B cell (primary cell): ENCODE results near the gene INHBA. TPM values are rescaled to one million over a fixed set of nuclear protein-coding genes. Genes with fewer than 3 reads are reported as not detected.

Experiments
- ATAC-seq: fragments of 200-7000 bp; cut with Tn5 transposase; one replicate; pipeline ENCODE4 v1.10.0; 2021; ENCODE audit warnings: low read depth, mild to moderate bottlenecking, moderate number of reproducible peaks, moderate library complexity
- CTCF ChIA-PET: fragments of 350-600 bp; sonication (Branson Sonifier 250); formaldehyde crosslinking; loops from one replicate; lab custom pipeline; 2021; ENCODE audit warnings: antibody characterized with exemption, inconsistent platforms; lab: Charles Lee
- POLR2A ChIA-PET: fragments of 350-600 bp; sonication (Branson Sonifier 250); formaldehyde crosslinking; loops from one replicate; lab custom pipeline; 2021; ENCODE audit warnings: antibody characterized with exemption; lab: Charles Lee
- DNase-seq: peaks from one replicate; pipeline ENCODE4 v3.0.0; 2013
- H2AFZ ChIP-seq: 2 replicates; pipeline ENCODE4 v1.6.1; 2012; ENCODE audit warnings: mild to moderate bottlenecking, low read depth, low read length; ENCODE audit not compliant: insufficient read depth, poor library complexity, severe bottlenecking
- H3K27ac ChIP-seq, 2 donors: 1 replicate in 1 of 2; 2 replicates in 1 of 2; pipeline ENCODE4 v1.5.1; 2012 to 2013; ENCODE audit warnings: low read length in 2 of 2, mild to moderate bottlenecking in 2 of 2, moderate library complexity in 1 of 2
- H3K27me3 ChIP-seq, 4 experiments: fragments of 200-600 bp in 1 of 4; sonication (generic) in 1 of 4; replicated peaks in 1 of 4; 1 replicate in 2 of 4; 2 replicates in 2 of 4; pipeline versions ENCODE4 v1.6.1 to v1.7.0; 2013 to 2016; ENCODE audit warnings: low read length in 3 of 4, mild to moderate bottlenecking in 2 of 4, mixed read lengths in 1 of 4, moderate library complexity in 1 of 4; ENCODE audit not compliant: insufficient read depth in 4 of 4, control insufficient read depth in 3 of 4; ENCODE audit errors: control extremely low read depth in 1 of 4
- H3K36me3 ChIP-seq, 2 experiments: replicated peaks in 1 of 2; 1 replicate in 1 of 2; 2 replicates in 1 of 2; pipeline versions ENCODE4 v1.6.1 to v1.7.1; 2013; ENCODE audit warnings: low read length in 1 of 2; ENCODE audit not compliant: insufficient read depth in 2 of 2, control insufficient read depth in 1 of 2; ENCODE audit errors: control extremely low read depth in 1 of 2, extremely low read depth in 1 of 2
- H3K4me1 ChIP-seq, 2 donors: fragments of 200-600 bp in 1 of 2; sonication (generic) in 1 of 2; 1 replicate in 1 of 2; 2 replicates in 1 of 2; pipeline versions ENCODE4 v1.5.1 to v1.6.1; 2013 to 2017; ENCODE audit warnings: low read length in 2 of 2; ENCODE audit not compliant: control insufficient read depth in 2 of 2, insufficient read depth in 2 of 2
- H3K4me2 ChIP-seq: replicated peaks from 2 replicates; pipeline ENCODE3; 2012; ENCODE audit warnings: mild to moderate bottlenecking, low read depth, low read length; ENCODE audit not compliant: poor library complexity, severe bottlenecking
- H3K4me3 ChIP-seq, 5 experiments: fragments of 200-600 bp in 1 of 5; sonication (generic) in 1 of 5; 1 replicate in 3 of 5; 2 replicates in 2 of 5; pipeline versions ENCODE4 v1.5.1 to v1.7.0; 2011 to 2016; ENCODE audit warnings: low read length in 4 of 5, mild to moderate bottlenecking in 4 of 5, low read depth in 2 of 5, control low read depth in 1 of 5, moderate library complexity in 1 of 5; ENCODE audit not compliant: insufficient read depth in 1 of 5; ENCODE audit errors: control extremely low read depth in 1 of 5, extremely low read depth in 1 of 5
- H3K79me2 ChIP-seq: fragments of 200-600 bp; sonication (generic); one replicate; pipeline ENCODE4 v1.6.0; 2016; ENCODE audit warnings: low read length; ENCODE audit not compliant: control insufficient read depth, insufficient read depth
- H3K9ac ChIP-seq: fragments of 200-600 bp; sonication (generic); 2 replicates; pipeline ENCODE4 v1.6.1; 2017; ENCODE audit warnings: mild to moderate bottlenecking, low read length, moderate library complexity
- H3K9me3 ChIP-seq, 3 donors: one replicate each; pipeline versions ENCODE4 v1.6.1 to v1.7.1; 2013; ENCODE audit warnings: low read length in 2 of 3; ENCODE audit not compliant: control insufficient read depth in 2 of 3, insufficient read depth in 1 of 3; ENCODE audit errors: control extremely low read depth in 1 of 3
- H4K20me1 ChIP-seq: 2 replicates; pipeline ENCODE4 v1.6.0; 2012; ENCODE audit warnings: mild to moderate bottlenecking, low read length; ENCODE audit not compliant: insufficient read depth, control insufficient read depth, poor library complexity, severe bottlenecking
- H3K27ac Mint-ChIP-seq: one replicate; pipeline ENCODE4 v1.8.0; 2021; ENCODE audit warnings: mixed read lengths
- H3K27me3 Mint-ChIP-seq: one replicate; pipeline ENCODE4 v1.8.0; 2021; ENCODE audit warnings: mixed read lengths
- H3K4me1 Mint-ChIP-seq: one replicate; pipeline ENCODE4 v1.8.0; 2021; ENCODE audit warnings: mixed read lengths
- H3K4me3 Mint-ChIP-seq: one replicate; pipeline ENCODE4 v1.8.0; 2021; ENCODE audit warnings: mixed read lengths
- H3K9me3 Mint-ChIP-seq: one replicate; pipeline ENCODE4 v1.8.0; 2022; ENCODE audit warnings: mixed read lengths; ENCODE audit not compliant: insufficient read depth
- EZH2 ChIP-seq: IDR thresholded peaks from 2 replicates; pipeline ENCODE4 v1.6.1; 2012; ENCODE audit warnings: borderline replicate concordance, low read depth, mild to moderate bottlenecking, moderate library complexity, low read length; ENCODE audit not compliant: insufficient read depth, poor library complexity, severe bottlenecking
- WGBS: methylation state at CpG from one replicate; pipeline ENCODE4 v1.1.5; 2013; ENCODE audit warnings: missing lambda C conversion rate; ENCODE audit not compliant: insufficient coverage; 5-methylcytosine and 5-hydroxymethylcytosine counted together
- intact Hi-C: fragments of 100-400 bp; cut with micrococcal nuclease; formaldehyde crosslinking; loops from one replicate; pipeline ENCODE4 v1.10.0; 2022
- polyA plus RNA-seq: library from polyadenylated mRNA; depleted of rRNA; stranded (reverse); fragments of >200 nt; gene quantifications from 2 replicates; pipeline ENCODE4 v1.2.3, GENCODE V29; 2012
- total RNA-seq, 2 donors: library from RNA; stranded (reverse); fragments of 120-200 nt in 1 of 2; gene quantifications; 1 replicate in 1 of 2; 2 replicates in 1 of 2; pipeline versions ENCODE4 v1.2.3 to v1.2.4, GENCODE V29; 2013 to 2022
- TF ChIP-seq, protein P1 (sequence below): fragments of 200-600 bp; IDR thresholded peaks from one replicate; pipeline ENCODE4 v1.8.0; 2022; ENCODE audit warnings: antibody characterized with exemption, mild to moderate bottlenecking

The INHBA gene
- total and polyA plus RNA-seq, 2 donors (not counting 1 experiment from before 2014, with no cell fraction given) = not detected

DNA sequence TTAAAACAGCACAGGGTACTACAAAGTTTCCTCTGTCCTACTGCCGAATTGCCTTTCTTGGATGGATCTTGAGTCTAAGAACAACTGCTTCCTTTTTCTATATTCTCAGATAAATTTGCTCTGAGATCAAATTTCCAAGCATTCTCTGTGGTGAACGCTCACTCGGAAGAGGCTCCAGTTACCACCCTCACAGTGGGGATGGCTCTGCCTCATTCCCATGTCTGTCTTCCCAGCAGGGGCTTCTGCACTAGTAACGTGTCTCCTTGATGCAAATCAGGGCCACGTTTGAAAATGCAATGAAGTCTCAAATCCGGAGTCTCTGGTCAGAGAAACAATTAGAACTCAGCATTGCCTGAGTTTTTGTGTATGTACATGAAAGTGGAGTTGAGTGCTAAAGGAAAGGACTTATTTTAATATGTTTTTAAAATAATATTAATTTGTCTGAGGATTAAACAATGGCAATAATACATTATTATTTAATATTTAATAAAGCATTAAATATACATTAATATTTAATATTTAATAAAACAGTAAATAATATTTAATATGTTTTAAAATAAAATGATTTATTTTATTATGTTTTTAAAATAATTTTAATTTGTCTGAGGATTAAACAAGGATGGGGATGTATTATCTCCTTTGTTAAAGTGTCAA is 61.8 kb downstream of the INHBA start:
- H3K79me2 ChIP-seq = no peaks in the 10 kb centered on the region
- intact Hi-C loops = no loop called here
- H3K27ac ChIP-seq = no peak overlapping the region
- Mint-ChIP-seq H3K27me3 (peaks cover 7% of the 10 kb centered on the region), H3K27ac (no peak overlapping the region), H3K4me1 (no peaks in the 10 kb centered on the region), H3K9me3 (no peaks in the 10 kb centered on the region), H3K4me3 (no peak overlapping the region)
- H4K20me1 ChIP-seq = no peaks in the 10 kb centered on the region
- H3K9ac ChIP-seq = no peak overlapping the region
- CTCF ChIA-PET = no interaction called here
- no peak overlapping the region for H3K4me2 ChIP-seq
- H3K4me3 ChIP-seq = no peak overlapping the region
- H3K4me1 ChIP-seq = no peaks in the 10 kb centered on the region
- POLR2A ChIA-PET = no interaction called here
- DNase-seq = no peak
- H2AFZ ChIP-seq = no peak overlapping the region
- TF ChIP-seq, protein P1, sequence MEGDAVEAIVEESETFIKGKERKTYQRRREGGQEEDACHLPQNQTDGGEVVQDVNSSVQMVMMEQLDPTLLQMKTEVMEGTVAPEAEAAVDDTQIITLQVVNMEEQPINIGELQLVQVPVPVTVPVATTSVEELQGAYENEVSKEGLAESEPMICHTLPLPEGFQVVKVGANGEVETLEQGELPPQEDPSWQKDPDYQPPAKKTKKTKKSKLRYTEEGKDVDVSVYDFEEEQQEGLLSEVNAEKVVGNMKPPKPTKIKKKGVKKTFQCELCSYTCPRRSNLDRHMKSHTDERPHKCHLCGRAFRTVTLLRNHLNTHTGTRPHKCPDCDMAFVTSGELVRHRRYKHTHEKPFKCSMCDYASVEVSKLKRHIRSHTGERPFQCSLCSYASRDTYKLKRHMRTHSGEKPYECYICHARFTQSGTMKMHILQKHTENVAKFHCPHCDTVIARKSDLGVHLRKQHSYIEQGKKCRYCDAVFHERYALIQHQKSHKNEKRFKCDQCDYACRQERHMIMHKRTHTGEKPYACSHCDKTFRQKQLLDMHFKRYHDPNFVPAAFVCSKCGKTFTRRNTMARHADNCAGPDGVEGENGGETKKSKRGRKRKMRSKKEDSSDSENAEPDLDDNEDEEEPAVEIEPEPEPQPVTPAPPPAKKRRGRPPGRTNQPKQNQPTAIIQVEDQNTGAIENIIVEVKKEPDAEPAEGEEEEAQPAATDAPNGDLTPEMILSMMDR = no peak
- TF ChIP-seq EZH2 = no peak
- ATAC-seq = no peak
- 83% methylated on average over 4 of the region's 6 CpGs for WGBS
- H3K27me3 ChIP-seq = no peaks in the 10 kb centered on the region
- no peaks in the 10 kb centered on the region for H3K36me3 ChIP-seq
- H3K9me3 ChIP-seq = no peaks in the 10 kb centered on the region

DNA sequence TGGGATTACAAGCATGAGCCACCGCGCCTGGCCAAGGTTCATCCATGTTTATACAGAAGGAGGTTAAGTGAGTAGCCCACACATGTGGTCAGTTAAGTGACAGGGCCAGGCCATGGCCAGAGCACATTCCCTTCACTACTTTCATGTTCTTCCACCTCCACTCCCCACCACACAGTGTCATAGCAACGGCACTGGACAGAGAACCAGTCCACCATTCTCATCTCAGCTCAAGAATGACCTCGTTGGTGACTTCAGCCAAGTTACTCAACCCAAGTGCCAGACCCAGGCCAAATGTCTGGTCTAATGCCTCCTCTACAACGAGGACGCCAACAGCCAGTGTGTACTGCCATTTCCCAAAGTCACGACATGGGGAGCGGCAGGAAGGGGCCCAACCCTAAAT is 62.4 kb downstream of the INHBA start:
- Histone ChIP-seq H3K9me3 (no peaks in the 10 kb centered on the region), H2AFZ (no peak overlapping the region), H3K9ac (no peak overlapping the region), H3K4me2 (no peak overlapping the region), H3K4me1 (no peaks in the 10 kb centered on the region), H3K79me2 (no peaks in the 10 kb centered on the region), H4K20me1 (no peaks in the 10 kb centered on the region), H3K36me3 (no peaks in the 10 kb centered on the region), H3K27ac (no peak overlapping the region), H3K4me3 (no peak overlapping the region), H3K27me3 (no peaks in the 10 kb centered on the region)
- no peak overlapping the region for H3K27ac Mint-ChIP-seq
- TF ChIP-seq, protein P1 = no peak
- TF ChIP-seq EZH2 = no peak
- intact Hi-C loops = no loop called here
- no peaks in the 10 kb centered on the region for H3K9me3 Mint-ChIP-seq
- CTCF ChIA-PET = no interaction called here
- WGBS = 87% methylated on average over 6 of the region's 8 CpGs
- H3K4me3 Mint-ChIP-seq = no peak overlapping the region
- peaks cover 7% of the 10 kb centered on the region for H3K27me3 Mint-ChIP-seq
- DNase-seq = no peak
- POLR2A ChIA-PET = no interaction called here
- no peaks in the 10 kb centered on the region for H3K4me1 Mint-ChIP-seq
- ATAC-seq = no peak
